Neural progenitor cell (in vitro differentiated cells): ENCODE results near the gene GFM2. TPM values are rescaled to one million over a fixed set of nuclear protein-coding genes. Genes with fewer than 3 reads are reported as not detected.

ENCODE experiments used
- DNase-seq: peaks from one replicate; pipeline ENCODE4 v3.0.0-alpha.2; 2016; ENCODE audit warnings: low spot score
- H2AFZ ChIP-seq: fragments of 200-600 bp; sonication (generic); replicated peaks from 2 replicates; pipeline ENCODE4 v1.6.1; 2016; ENCODE audit warnings: antibody characterized with exemption
- H3F3A ChIP-seq: fragments of 200-600 bp; sonication (generic); 2 replicates; pipeline ENCODE4 v1.6.1; 2016; ENCODE audit warnings: antibody characterized with exemption, low read depth
- H3K27ac ChIP-seq: fragments of 200-600 bp; sonication (generic); 2 replicates; pipeline ENCODE4 v1.5.1; 2016; ENCODE audit warnings: mild to moderate bottlenecking
- H3K27me3 ChIP-seq: fragments of 200-600 bp; sonication (generic); 2 replicates; pipeline ENCODE4 v1.6.1; 2016; ENCODE audit warnings: mild to moderate bottlenecking, moderate library complexity
- H3K36me3 ChIP-seq: fragments of 200-600 bp; sonication (generic); 2 replicates; pipeline ENCODE4 v1.5.1; 2016
- H3K4me1 ChIP-seq: fragments of 200-600 bp; sonication (generic); 2 replicates; pipeline ENCODE4 v1.6.1; 2016; ENCODE audit warnings: mixed run types
- H3K4me2 ChIP-seq: fragments of 200-600 bp; sonication (generic); 2 replicates; pipeline ENCODE4 v1.6.1; 2016
- H3K4me3 ChIP-seq: fragments of 200-600 bp; sonication (generic); 2 replicates; pipeline ENCODE4 v1.5.1; 2016
- H3K79me2 ChIP-seq: fragments of 200-600 bp; sonication (generic); 2 replicates; pipeline ENCODE4 v1.6.1; 2016; ENCODE audit warnings: low read depth
- H3K9ac ChIP-seq: fragments of 200-600 bp; sonication (generic); 2 replicates; pipeline ENCODE4 v1.6.1; 2016
- H3K9me3 ChIP-seq: fragments of 200-600 bp; sonication (generic); 2 replicates; pipeline ENCODE4 v1.5.1; 2016; ENCODE audit warnings: low read depth
- H4K20me1 ChIP-seq: fragments of 200-600 bp; sonication (generic); 2 replicates; pipeline ENCODE4 v1.6.1; 2016; ENCODE audit warnings: low read depth
- H3K27ac Mint-ChIP-seq: 3 replicates; pipeline ENCODE4 v1.8.0; 2021; ENCODE audit warnings: mixed read lengths
- H3K27me3 Mint-ChIP-seq: 2 replicates; pipeline ENCODE4 v1.8.0; 2022; ENCODE audit warnings: low read depth, mild to moderate bottlenecking, inconsistent platforms, moderate library complexity, mixed read lengths; ENCODE audit not compliant: insufficient read depth
- H3K36me3 Mint-ChIP-seq: 3 replicates; pipeline ENCODE4 v1.8.0; 2021; ENCODE audit warnings: mixed read lengths
- H3K4me1 Mint-ChIP-seq: 3 replicates; pipeline ENCODE4 v1.8.0; 2021; ENCODE audit warnings: mixed read lengths
- H3K4me3 Mint-ChIP-seq: 3 replicates; pipeline ENCODE4 v1.8.0; 2021; ENCODE audit warnings: mild to moderate bottlenecking, moderate library complexity, mixed read lengths
- H3K9me3 Mint-ChIP-seq: 3 replicates; pipeline ENCODE4 v1.8.0; 2020; ENCODE audit warnings: mixed read lengths
- CTCF ChIP-seq: fragments of 200-600 bp; sonication (generic); IDR thresholded peaks from 2 replicates; pipeline ENCODE4 v1.5.1; 2017; ENCODE audit warnings: antibody characterized with exemption, mild to moderate bottlenecking
- EZH2 ChIP-seq: fragments of 200-600 bp; sonication (generic); IDR thresholded peaks from 2 replicates; pipeline ENCODE4 v1.6.1; 2017; ENCODE audit warnings: antibody characterized with exemption, mild to moderate bottlenecking, moderate library complexity
- EZH2phosphoT487 ChIP-seq: fragments of 200-600 bp; sonication (generic); IDR thresholded peaks from 2 replicates; pipeline ENCODE4 v1.6.1; 2017; ENCODE audit warnings: antibody characterized with exemption
- total RNA-seq: library from RNA; depleted of rRNA; stranded (reverse); fragments of >200 nt; gene quantifications from 2 replicates; pipeline ENCODE4 v1.2.3, GENCODE V29; 2015; ENCODE audit warnings: low replicate concordance

The GFM2 gene
- total RNA-seq, 1 donor from 2014 or later = 67.9 TPM

- no peak overlapping the region for H3K4me3 Mint-ChIP-seq
- Histone ChIP-seq H3K9me3 (no peaks in the 10 kb centered on the region), H3K79me2 (no peaks in the 10 kb centered on the region), H3K4me3 (no peak overlapping the region), H3K27ac (no peak overlapping the region), H3K4me2 (no peak overlapping the region), H3K36me3 (peaks cover 6% of the 10 kb centered on the region), H2AFZ (no peak overlapping the region), H3F3A (no peaks in the 10 kb centered on the region), H3K27me3 (no peaks in the 10 kb centered on the region), H3K4me1 (no peaks in the 10 kb centered on the region), H4K20me1 (no peaks in the 10 kb centered on the region), H3K9ac (no peak overlapping the region)
- no peaks in the 10 kb centered on the region for H3K9me3 Mint-ChIP-seq
- H3K27me3 Mint-ChIP-seq = no peaks in the 10 kb centered on the region
- no peak overlapping the region for H3K27ac Mint-ChIP-seq
- peaks cover 11% of the 10 kb centered on the region for H3K36me3 Mint-ChIP-seq
- no peak for DNase-seq
- no peak for TF ChIP-seq EZH2
- TF ChIP-seq EZH2phosphoT487 = no peak
- no peak for TF ChIP-seq CTCF
- no peaks in the 10 kb centered on the region for H3K4me1 Mint-ChIP-seq
Measured at GRCh38 chr5:74717596-74717995, 49.3 kb downstream of the GFM2 start.

- no peak for DNase-seq
- no peak overlapping the region for H3K27ac ChIP-seq
- no peaks in the 10 kb centered on the region for H3K9me3 Mint-ChIP-seq
- no peaks in the 10 kb centered on the region for H3K27me3 ChIP-seq
- no peaks in the 10 kb centered on the region for H3K79me2 ChIP-seq
- H3K4me1 Mint-ChIP-seq = no peaks in the 10 kb centered on the region
- peaks cover 14% of the 10 kb centered on the region for H3K36me3 Mint-ChIP-seq
- H3K9ac ChIP-seq = no peak overlapping the region
- H3K4me3 ChIP-seq = no peak overlapping the region
- H3K9me3 ChIP-seq = no peaks in the 10 kb centered on the region
- H3K4me3 Mint-ChIP-seq = no peak overlapping the region
- H3K27ac Mint-ChIP-seq = no peak overlapping the region
- H3K36me3 ChIP-seq = peaks cover 8% of the 10 kb centered on the region
- H2AFZ ChIP-seq = no peak overlapping the region
- TF ChIP-seq EZH2 (no peak), EZH2phosphoT487 (no peak), CTCF (no peak)
- H3K4me2 ChIP-seq = no peak overlapping the region
- H3K4me1 ChIP-seq = no peaks in the 10 kb centered on the region
- no peaks in the 10 kb centered on the region for H4K20me1 ChIP-seq
- H3K27me3 Mint-ChIP-seq = no peaks in the 10 kb centered on the region
- H3F3A ChIP-seq = no peaks in the 10 kb centered on the region
Measured at GRCh38 chr5:74693191-74693590, 73.7 kb downstream of the GFM2 start.

GRCh38 chr5:74686962-74687751 lies 79.8 kb downstream of the GFM2 start:
- Histone ChIP-seq H3K27ac (no peak overlapping the region), H3K79me2 (no peaks in the 10 kb centered on the region), H3K9ac (no peak overlapping the region), H3F3A (peaks cover 9% of the 10 kb centered on the region), H3K4me2 (no peak overlapping the region), H3K4me1 (peaks cover 8% of the 10 kb centered on the region), H3K27me3 (no peaks in the 10 kb centered on the region), H4K20me1 (no peaks in the 10 kb centered on the region), H3K4me3 (no peak overlapping the region), H3K36me3 (no peaks in the 10 kb centered on the region), H2AFZ (no peak overlapping the region), H3K9me3 (no peaks in the 10 kb centered on the region)
- Mint-ChIP-seq H3K36me3 (no peaks in the 10 kb centered on the region), H3K27ac (no peak overlapping the region), H3K27me3 (peaks cover 7% of the 10 kb centered on the region), H3K9me3 (no peaks in the 10 kb centered on the region), H3K4me3 (no peak overlapping the region), H3K4me1 (peaks cover 10% of the 10 kb centered on the region)
- TF ChIP-seq EZH2phosphoT487 (no peak), EZH2 (no peak), CTCF (no peak)
- DNase-seq = no peak
